ENCODE results near the gene SIVA1. TPM values are rescaled to one million over a fixed set of nuclear protein-coding genes. Genes with fewer than 3 reads are reported as not detected.

SIVA1 gene
- total RNA-seq, 1 donor, result 62.2 TPM

- peak overlapping the region; percentile 91 for H3K27ac ChIP-seq (ENCODE audit: low read depth, low read length)
- H3K4me1 ChIP-seq (ENCODE audit: insufficient read depth, low read length), result peaks cover 21% of the 10 kb centered on the region
- peak overlapping the region; percentile 99 for H3K4me3 ChIP-seq (ENCODE audit: insufficient read depth, low read length)
- peaks cover 60% of the 10 kb centered on the region for H3K79me2 ChIP-seq (ENCODE audit: insufficient read depth, low read length)
- DNase-seq (ENCODE audit: insufficient read length, low spot score, missing footprints), result peak; percentile 26
- peak overlapping the region; percentile 97 for H3K4me2 ChIP-seq (ENCODE audit: insufficient read depth, low read length)
- peaks cover 31% of the 10 kb centered on the region for H3K36me3 ChIP-seq (ENCODE audit: insufficient read depth, low read length)
- H4K20me1 ChIP-seq (ENCODE audit: insufficient read depth, low read length), result peaks cover 43% of the 10 kb centered on the region
- no peaks in the 10 kb centered on the region for H3K27me3 ChIP-seq (ENCODE audit: insufficient read depth, low read length)
- TF ChIP-seq CTCF (IDR thresholded peaks at IDR 0.05; ENCODE audit: extremely low read depth, low read depth, low read length), result no peak
- H2AFZ ChIP-seq (ENCODE audit: low read length), result no peak overlapping the region
- H3K9me3 ChIP-seq (ENCODE audit: low read depth, low read length), result no peaks in the 10 kb centered on the region
Measured at GRCh38 chr14:104754213-104754851, 1.4 kb downstream of the SIVA1 start.

DNA sequence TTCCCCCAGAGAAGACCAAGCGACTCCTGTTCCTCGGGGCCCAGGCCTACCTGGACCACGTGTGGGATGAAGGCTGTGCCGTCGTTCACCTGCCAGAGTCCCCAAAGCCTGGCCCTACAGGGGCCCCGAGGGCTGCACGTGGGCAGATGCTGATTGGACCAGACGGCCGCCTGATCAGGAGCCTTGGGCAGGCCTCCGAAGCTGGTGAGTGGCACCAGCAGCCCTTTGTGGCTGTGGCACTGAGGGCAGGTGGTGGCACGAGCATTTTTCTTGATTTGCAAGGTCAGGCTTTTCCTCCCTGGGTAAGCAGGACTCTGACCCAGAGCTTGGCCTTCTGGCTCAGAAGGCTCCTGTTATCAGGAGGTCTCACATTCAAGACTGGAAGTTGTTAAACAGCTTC is 2.7 kb downstream of the SIVA1 start:
- no peak overlapping the region for H3K4me2 ChIP-seq (ENCODE audit: insufficient read depth, low read length)
- H2AFZ ChIP-seq (ENCODE audit: low read length), result no peak overlapping the region
- no peak overlapping the region for H3K4me3 ChIP-seq (ENCODE audit: insufficient read depth, low read length)
- peaks cover 49% of the 10 kb centered on the region for H4K20me1 ChIP-seq (ENCODE audit: insufficient read depth, low read length)
- TF ChIP-seq CTCF (IDR thresholded peaks at IDR 0.05; ENCODE audit: extremely low read depth, low read depth, low read length), result no peak
- no peaks in the 10 kb centered on the region for H3K9me3 ChIP-seq (ENCODE audit: low read depth, low read length)
- H3K79me2 ChIP-seq (ENCODE audit: insufficient read depth, low read length), result peaks cover 62% of the 10 kb centered on the region
- H3K27me3 ChIP-seq (ENCODE audit: insufficient read depth, low read length), result no peaks in the 10 kb centered on the region
- H3K27ac ChIP-seq (ENCODE audit: low read depth, low read length), result no peak overlapping the region
- peak; percentile 55 for DNase-seq (ENCODE audit: insufficient read length, low spot score, missing footprints)
- peaks cover 31% of the 10 kb centered on the region for H3K36me3 ChIP-seq (ENCODE audit: insufficient read depth, low read length)
- peaks cover 9% of the 10 kb centered on the region for H3K4me1 ChIP-seq (ENCODE audit: insufficient read depth, low read length)

DNA sequence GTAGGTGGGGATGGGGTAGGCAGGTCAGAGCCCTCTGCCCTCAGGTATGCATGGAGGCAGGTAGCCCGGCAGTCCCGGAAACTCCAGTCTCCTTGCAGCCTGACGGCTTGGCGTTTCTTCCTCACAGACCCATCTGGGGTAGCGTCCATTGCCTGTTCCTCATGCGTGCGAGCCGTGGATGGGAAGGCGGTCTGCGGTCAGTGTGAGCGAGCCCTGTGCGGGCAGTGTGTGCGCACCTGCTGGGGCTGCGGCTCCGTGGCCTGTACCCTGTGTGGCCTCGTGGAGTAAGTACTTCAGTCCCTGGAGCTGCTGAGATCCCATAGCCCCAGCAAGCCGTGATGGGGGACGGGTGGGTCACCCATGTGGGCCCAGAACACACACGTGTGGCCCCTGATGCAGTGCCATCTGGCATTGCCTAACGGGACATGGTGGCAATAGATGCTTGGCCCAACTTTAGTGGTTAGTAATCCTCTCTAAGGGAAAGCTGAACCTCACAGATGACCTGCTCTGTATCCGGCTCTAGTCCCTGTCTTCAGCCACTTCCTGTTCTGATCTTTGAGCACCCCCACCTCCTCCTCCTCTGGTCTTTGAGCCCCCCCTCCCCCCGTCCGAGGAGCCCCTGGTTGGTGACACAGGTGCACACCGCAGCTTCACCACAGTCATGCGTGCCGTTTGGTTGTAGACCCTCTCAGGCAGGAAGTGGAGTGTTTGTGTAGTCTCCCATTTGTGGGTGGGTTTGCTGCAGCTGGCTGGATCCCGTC is 3.7 kb downstream of the SIVA1 start:
- TF ChIP-seq CTCF (IDR thresholded peaks at IDR 0.05; ENCODE audit: extremely low read depth, low read depth, low read length), result no peak
- Histone ChIP-seq H3K27me3 (ENCODE audit: insufficient read depth, low read length) (no peaks in the 10 kb centered on the region), H3K27ac (ENCODE audit: low read depth, low read length) (no peak overlapping the region), H3K4me1 (ENCODE audit: insufficient read depth, low read length) (peaks cover 9% of the 10 kb centered on the region), H3K36me3 (ENCODE audit: insufficient read depth, low read length) (peaks cover 38% of the 10 kb centered on the region), H3K79me2 (ENCODE audit: insufficient read depth, low read length) (peaks cover 62% of the 10 kb centered on the region), H3K9me3 (ENCODE audit: low read depth, low read length) (no peaks in the 10 kb centered on the region), H2AFZ (ENCODE audit: low read length) (no peak overlapping the region), H3K4me2 (ENCODE audit: insufficient read depth, low read length) (no peak overlapping the region), H3K4me3 (ENCODE audit: insufficient read depth, low read length) (no peak overlapping the region), H4K20me1 (ENCODE audit: insufficient read depth, low read length) (peaks cover 56% of the 10 kb centered on the region)
- DNase-seq (ENCODE audit: insufficient read length, low spot score, missing footprints), result peak; percentile 15

GRCh38 chr14:104757238-104757585 is 4.3 kb downstream of the SIVA1 start:
- Histone ChIP-seq H3K36me3 (ENCODE audit: insufficient read depth, low read length) (peaks cover 38% of the 10 kb centered on the region), H2AFZ (ENCODE audit: low read length) (no peak overlapping the region), H3K4me1 (ENCODE audit: insufficient read depth, low read length) (peaks cover 9% of the 10 kb centered on the region), H3K27ac (ENCODE audit: low read depth, low read length) (no peak overlapping the region), H3K79me2 (ENCODE audit: insufficient read depth, low read length) (peaks cover 62% of the 10 kb centered on the region), H3K4me3 (ENCODE audit: insufficient read depth, low read length) (no peak overlapping the region), H3K27me3 (ENCODE audit: insufficient read depth, low read length) (no peaks in the 10 kb centered on the region), H4K20me1 (ENCODE audit: insufficient read depth, low read length) (peaks cover 56% of the 10 kb centered on the region), H3K9me3 (ENCODE audit: low read depth, low read length) (no peaks in the 10 kb centered on the region), H3K4me2 (ENCODE audit: insufficient read depth, low read length) (no peak overlapping the region)
- peak; percentile 35 for DNase-seq (ENCODE audit: insufficient read length, low spot score, missing footprints)
- no peak for TF ChIP-seq CTCF (IDR thresholded peaks at IDR 0.05; ENCODE audit: extremely low read depth, low read depth, low read length)

Data from osteoblast (primary cell).